Measurements from ENCODE around the gene AIM2.

GRCh38 chr1:159015440-159015909 is 61.1 kb downstream of the AIM2 start:
- TF ChIP-seq, protein P1, sequence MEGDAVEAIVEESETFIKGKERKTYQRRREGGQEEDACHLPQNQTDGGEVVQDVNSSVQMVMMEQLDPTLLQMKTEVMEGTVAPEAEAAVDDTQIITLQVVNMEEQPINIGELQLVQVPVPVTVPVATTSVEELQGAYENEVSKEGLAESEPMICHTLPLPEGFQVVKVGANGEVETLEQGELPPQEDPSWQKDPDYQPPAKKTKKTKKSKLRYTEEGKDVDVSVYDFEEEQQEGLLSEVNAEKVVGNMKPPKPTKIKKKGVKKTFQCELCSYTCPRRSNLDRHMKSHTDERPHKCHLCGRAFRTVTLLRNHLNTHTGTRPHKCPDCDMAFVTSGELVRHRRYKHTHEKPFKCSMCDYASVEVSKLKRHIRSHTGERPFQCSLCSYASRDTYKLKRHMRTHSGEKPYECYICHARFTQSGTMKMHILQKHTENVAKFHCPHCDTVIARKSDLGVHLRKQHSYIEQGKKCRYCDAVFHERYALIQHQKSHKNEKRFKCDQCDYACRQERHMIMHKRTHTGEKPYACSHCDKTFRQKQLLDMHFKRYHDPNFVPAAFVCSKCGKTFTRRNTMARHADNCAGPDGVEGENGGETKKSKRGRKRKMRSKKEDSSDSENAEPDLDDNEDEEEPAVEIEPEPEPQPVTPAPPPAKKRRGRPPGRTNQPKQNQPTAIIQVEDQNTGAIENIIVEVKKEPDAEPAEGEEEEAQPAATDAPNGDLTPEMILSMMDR (IDR thresholded peaks at IDR 0.05): peak in 2 of 6 experiments; percentile 11 to 12
- TF ChIP-seq POLR2A (IDR thresholded peaks at IDR 0.05): no peak

Data from Peyer's patch (tissue), 4 donors.